HepG2 (cell line): ENCODE measurements around the gene SOX12. TPM values are rescaled to one million over a fixed set of nuclear protein-coding genes. Genes with fewer than 3 reads are reported as not detected.

Source experiments
- AFF4 ChIP-seq: sonication (generic); formaldehyde crosslinking; IDR thresholded peaks from 2 replicates; pipeline ENCODE4 v1.4.0; 2020; ENCODE audit warnings: missing genetic modification reagents
- ARID5B ChIP-seq: IDR thresholded peaks from 2 replicates; pipeline ENCODE4 v1.4.0; 2020; ENCODE audit warnings: mild to moderate bottlenecking, missing genetic modification reagents
- CBFB ChIP-seq: sonication (generic); formaldehyde crosslinking; IDR thresholded peaks from 2 replicates; pipeline ENCODE4 v1.4.0; 2020; ENCODE audit warnings: missing genetic modification reagents
- FOXK2 ChIP-seq: fragments of 450-650 bp; IDR thresholded peaks from 2 replicates; pipeline ENCODE4 v1.6.1; 2016
- HINFP ChIP-seq: sonication (generic); formaldehyde crosslinking; IDR thresholded peaks from 2 replicates; pipeline ENCODE4 v1.4.0; 2020; ENCODE audit warnings: low read depth, mild to moderate bottlenecking, missing genetic modification reagents
- HMG20B ChIP-seq: conservative IDR thresholded peaks from 2 replicates; pipeline ENCODE4 v1.6.1; 2016; ENCODE audit warnings: missing genetic modification reagents, missing compliant biosample characterization
- MAFK ChIP-seq, 2 experiments: IDR thresholded peaks in 1 of 2; conservative IDR thresholded peaks in 1 of 2; 2 replicates each; pipeline ENCODE4 v1.6.1; 2011; ENCODE audit warnings: improper control_type of control experiment in 2 of 2, low read length in 2 of 2
- NCOA1 ChIP-seq: sonication (generic); formaldehyde crosslinking; IDR thresholded peaks from 2 replicates; pipeline ENCODE4 v1.9.0; 2021; ENCODE audit warnings: missing genetic modification reagents
- PHF21A ChIP-seq: sonication (generic); formaldehyde crosslinking; IDR thresholded peaks from 2 replicates; pipeline ENCODE4 v1.5.0; 2020; ENCODE audit warnings: mild to moderate bottlenecking, missing genetic modification reagents
- SNAPC2 ChIP-seq: sonication (generic); formaldehyde crosslinking; IDR thresholded peaks from 2 replicates; pipeline ENCODE4 v1.8.1; 2022; ENCODE audit warnings: mild to moderate bottlenecking, missing genetic modification reagents
- TCF7L2 ChIP-seq: IDR thresholded peaks from 2 replicates; pipeline ENCODE4 v1.6.1; 2011; ENCODE audit warnings: mild to moderate bottlenecking, low read depth, low read length, moderate library complexity
- ZBTB7A ChIP-seq: sonication (generic); formaldehyde crosslinking; IDR thresholded peaks from 2 replicates; pipeline ENCODE4 v1.8.0; 2022; ENCODE audit warnings: mild to moderate bottlenecking, missing genetic modification reagents
- ZFY ChIP-seq: sonication (generic); formaldehyde crosslinking; IDR thresholded peaks from 2 replicates; pipeline ENCODE4 v1.4.0; 2020; ENCODE audit warnings: missing genetic modification reagents
- ZNF441 ChIP-seq: sonication (generic); formaldehyde crosslinking; IDR thresholded peaks from 2 replicates; pipeline ENCODE4 v1.7.0; 2021; ENCODE audit warnings: missing genetic modification reagents, borderline replicate concordance
- ZNF552 ChIP-seq: sonication (generic); formaldehyde crosslinking; IDR thresholded peaks from 2 replicates; pipeline ENCODE4 v1.9.0; 2022; ENCODE audit warnings: missing genetic modification reagents, mild to moderate bottlenecking, borderline replicate concordance
- ZNF570 ChIP-seq: sonication (generic); formaldehyde crosslinking; IDR thresholded peaks from 2 replicates; pipeline ENCODE4 v1.4.0; 2020; ENCODE audit warnings: mild to moderate bottlenecking, missing genetic modification reagents, borderline replicate concordance
- ZNF605 ChIP-seq: sonication (generic); formaldehyde crosslinking; IDR thresholded peaks from 2 replicates; pipeline ENCODE4 v1.8.0; 2022; ENCODE audit warnings: mild to moderate bottlenecking, missing genetic modification reagents
- ZNF720 ChIP-seq: sonication (generic); formaldehyde crosslinking; IDR thresholded peaks from 2 replicates; pipeline ENCODE4 v1.4.0; 2020; ENCODE audit warnings: missing genetic modification reagents
- ZNF879 ChIP-seq: sonication (generic); formaldehyde crosslinking; IDR thresholded peaks from 2 replicates; pipeline ENCODE4 v1.8.1; 2023; ENCODE audit warnings: missing genetic modification reagents
- polyA plus RNA-seq, 8 experiments: library from polyadenylated mRNA; depleted of rRNA in 3 of 8; stranded (reverse) in 7 of 8; unstranded in 1 of 8; fragments of >200 nt; fragmentation: Illumina TruSeq in 4 of 8; extraction: Trizol in 4 of 8; gene quantifications; 2 replicates each; pipeline versions ENCODE4 v1.2.1 to v1.2.3, GENCODE V29; 2011 to 2016; ENCODE audit warnings: low read depth in 4 of 8, missing spikeins in 1 of 8, mixed read lengths in 1 of 8; ENCODE audit not compliant: insufficient read depth in 1 of 8
- total RNA-seq, 5 experiments: library from RNA; depleted of rRNA; stranded (reverse); fragments of >200 nt; fragmentation: Illumina TruSeq; extraction: Trizol; gene quantifications; 2 replicates each; pipeline ENCODE4 v1.2.3, GENCODE V29; 2016; ENCODE audit warnings: low read depth in 1 of 5

SOX12 gene
- total and polyA plus RNA-seq, 2 of the 13 experiments (the other 11 are each of a cell fraction or from before 2014, with no cell fraction given), result 10.0 to 18.7 TPM

- TF ChIP-seq ZNF879 (CRISPR knock-in tag) (0 out of 2 replicates have a peak, but pooled peaks have one; percentile 35), TCF7L2 (no peak), ZNF570 (CRISPR knock-in tag) (peak; percentile 62; the same call in 1 of the 2 replicates), ARID5B (CRISPR knock-in tag) (no peak), HINFP (CRISPR knock-in tag) (peak; percentile 46; the same call in 1 of the 2 replicates), SNAPC2 (CRISPR knock-in tag) (peak; percentile 58; the same call in 1 of the 2 replicates), NCOA1 (peak; percentile 82), ZFY (CRISPR knock-in tag) (peak; percentile 36), ZNF605 (CRISPR knock-in tag) (0 out of 2 replicates have a peak, but pooled peaks have one; percentile 39), FOXK2 (no peak), ZNF720 (CRISPR knock-in tag) (peak; percentile 80; the same call in 1 of the 2 replicates), ZNF552 (CRISPR knock-in tag) (no peak), HMG20B (0 out of 2 replicates have a peak, but pooled peaks have one; percentile 17), MAFK (conservative IDR thresholded peaks at IDR 0.05 in 1 of 2, IDR thresholded peaks at IDR 0.05 in 1 of 2; ENCODE audit: low read length in 2 of 2) (no peak), PHF21A (CRISPR knock-in tag) (no peak), AFF4 (CRISPR knock-in tag) (peak; percentile 89; the same call in 1 of the 2 replicates), CBFB (CRISPR knock-in tag) (no peak), ZBTB7A (peak; percentile 48), ZNF441 (peak; percentile 71)
Observed at GRCh38 chr20:297925-298775, 27.2 kb upstream of the SOX12 start (continued).
